ENCODE data around the gene CTSD. TPM values are rescaled to one million over a fixed set of nuclear protein-coding genes. Genes with fewer than 3 reads are reported as not detected.

The CTSD gene
- polyA plus RNA-seq, 1 of the 3 experiments (the other 2 are of a cell fraction), result 187 TPM

DNA sequence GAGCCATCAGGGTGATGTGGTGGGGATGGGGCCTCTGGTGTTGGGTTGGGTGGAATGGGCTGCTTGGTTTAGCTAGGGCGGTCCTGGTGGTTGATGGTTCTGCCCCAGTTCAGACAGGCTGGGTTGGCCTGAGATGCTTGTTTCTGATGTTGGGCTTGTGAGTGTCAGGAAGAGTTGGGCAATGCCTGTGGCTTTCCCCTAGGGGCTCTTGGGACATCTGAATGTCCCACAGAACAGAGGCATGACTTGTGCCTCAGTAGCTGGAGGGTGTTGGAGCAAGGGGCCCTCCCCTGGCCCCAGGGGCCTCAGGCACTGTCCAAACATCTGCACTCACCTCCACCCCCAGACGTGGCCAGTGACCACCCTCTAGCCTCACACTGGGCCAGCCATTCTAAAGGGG is 14.0 kb upstream of the CTSD start:
- Histone ChIP-seq H3K9me3 (no peaks in the 10 kb centered on the region), H3K27me3 (ENCODE audit: insufficient read depth) (no peaks in the 10 kb centered on the region), H3K4me1 (ENCODE audit: control insufficient read depth in 1 of 2, insufficient read depth in 2 of 2, low read depth in 1 of 2, low read length in 1 of 2) (peaks cover 0 to 13% of the 10 kb centered on the region in 2 experiments; a peak in 2 of 4 replicates), H2AFZ (ENCODE audit: low read depth) (no peak overlapping the region), H3K79me2 (ENCODE audit: insufficient read depth) (no peaks in the 10 kb centered on the region), H3F3A (replicated peaks; ENCODE audit: insufficient read depth) (no peaks in the 10 kb centered on the region), H3K4me3 (ENCODE audit: low read depth in 2 of 2, low read length in 1 of 2) (no peak overlapping the region), H3K9ac (no peak overlapping the region), H3K9me2 (no peaks in the 10 kb centered on the region), H4K20me1 (ENCODE audit: insufficient read depth) (no peaks in the 10 kb centered on the region), H3K27ac (ENCODE audit: low read depth in 2 of 2, low read length in 1 of 2) (no peak overlapping the region), H3K4me2 (no peak overlapping the region), H3K36me3 (replicated peaks in 1 of 2; ENCODE audit: control insufficient read depth in 1 of 2, insufficient read depth in 2 of 2, low read length in 1 of 2) (no peaks in the 10 kb centered on the region)
- TF ChIP-seq TCF12 (IDR thresholded peaks at IDR 0.05) (no peak), EP300 (IDR thresholded peaks at IDR 0.05; ENCODE audit: borderline replicate concordance in 1 of 2, low read depth in 1 of 2, low read length in 1 of 2) (no peak), SIN3A (IDR thresholded peaks at IDR 0.05; ENCODE audit: borderline replicate concordance, low read depth, low read length) (no peak), EZH2phosphoT487 (IDR thresholded peaks at IDR 0.05; ENCODE audit: borderline replicate concordance, low read depth) (no peak), GABPA (IDR thresholded peaks at IDR 0.05; ENCODE audit: low read depth) (no peak), JUND (IDR thresholded peaks at IDR 0.05) (no peak), MXI1 (IDR thresholded peaks at IDR 0.05; ENCODE audit: low read depth, low read length) (no peak), RXRA (IDR thresholded peaks at IDR 0.05; ENCODE audit: borderline replicate concordance, low read depth) (no peak), RAD21 (IDR thresholded peaks at IDR 0.05; ENCODE audit: low read length) (no peak), TAF1 (IDR thresholded peaks at IDR 0.05; ENCODE audit: borderline replicate concordance, low read depth, low read length) (no peak), GATA2 (CRISPR knock-in tag; IDR thresholded peaks at IDR 0.05) (no peak), NFIC (IDR thresholded peaks at IDR 0.05; ENCODE audit: borderline replicate concordance) (no peak), ELF1 (IDR thresholded peaks at IDR 0.05) (no peak)
- TF ChIP-seq, protein P1, sequence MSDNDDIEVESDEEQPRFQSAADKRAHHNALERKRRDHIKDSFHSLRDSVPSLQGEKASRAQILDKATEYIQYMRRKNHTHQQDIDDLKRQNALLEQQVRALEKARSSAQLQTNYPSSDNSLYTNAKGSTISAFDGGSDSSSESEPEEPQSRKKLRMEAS (IDR thresholded peaks at IDR 0.05; ENCODE audit: low read depth), result no peak
- TF ChIP-seq, protein P2, sequence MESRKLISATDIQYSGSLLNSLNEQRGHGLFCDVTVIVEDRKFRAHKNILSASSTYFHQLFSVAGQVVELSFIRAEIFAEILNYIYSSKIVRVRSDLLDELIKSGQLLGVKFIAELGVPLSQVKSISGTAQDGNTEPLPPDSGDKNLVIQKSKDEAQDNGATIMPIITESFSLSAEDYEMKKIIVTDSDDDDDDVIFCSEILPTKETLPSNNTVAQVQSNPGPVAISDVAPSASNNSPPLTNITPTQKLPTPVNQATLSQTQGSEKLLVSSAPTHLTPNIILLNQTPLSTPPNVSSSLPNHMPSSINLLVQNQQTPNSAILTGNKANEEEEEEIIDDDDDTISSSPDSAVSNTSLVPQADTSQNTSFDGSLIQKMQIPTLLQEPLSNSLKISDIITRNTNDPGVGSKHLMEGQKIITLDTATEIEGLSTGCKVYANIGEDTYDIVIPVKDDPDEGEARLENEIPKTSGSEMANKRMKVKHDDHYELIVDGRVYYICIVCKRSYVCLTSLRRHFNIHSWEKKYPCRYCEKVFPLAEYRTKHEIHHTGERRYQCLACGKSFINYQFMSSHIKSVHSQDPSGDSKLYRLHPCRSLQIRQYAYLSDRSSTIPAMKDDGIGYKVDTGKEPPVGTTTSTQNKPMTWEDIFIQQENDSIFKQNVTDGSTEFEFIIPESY (IDR thresholded peaks at IDR 0.05; ENCODE audit: borderline replicate concordance, low read depth), result no peak
- TF ChIP-seq, protein P3, sequence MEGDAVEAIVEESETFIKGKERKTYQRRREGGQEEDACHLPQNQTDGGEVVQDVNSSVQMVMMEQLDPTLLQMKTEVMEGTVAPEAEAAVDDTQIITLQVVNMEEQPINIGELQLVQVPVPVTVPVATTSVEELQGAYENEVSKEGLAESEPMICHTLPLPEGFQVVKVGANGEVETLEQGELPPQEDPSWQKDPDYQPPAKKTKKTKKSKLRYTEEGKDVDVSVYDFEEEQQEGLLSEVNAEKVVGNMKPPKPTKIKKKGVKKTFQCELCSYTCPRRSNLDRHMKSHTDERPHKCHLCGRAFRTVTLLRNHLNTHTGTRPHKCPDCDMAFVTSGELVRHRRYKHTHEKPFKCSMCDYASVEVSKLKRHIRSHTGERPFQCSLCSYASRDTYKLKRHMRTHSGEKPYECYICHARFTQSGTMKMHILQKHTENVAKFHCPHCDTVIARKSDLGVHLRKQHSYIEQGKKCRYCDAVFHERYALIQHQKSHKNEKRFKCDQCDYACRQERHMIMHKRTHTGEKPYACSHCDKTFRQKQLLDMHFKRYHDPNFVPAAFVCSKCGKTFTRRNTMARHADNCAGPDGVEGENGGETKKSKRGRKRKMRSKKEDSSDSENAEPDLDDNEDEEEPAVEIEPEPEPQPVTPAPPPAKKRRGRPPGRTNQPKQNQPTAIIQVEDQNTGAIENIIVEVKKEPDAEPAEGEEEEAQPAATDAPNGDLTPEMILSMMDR (IDR thresholded peaks at IDR 0.05), result no peak
- TF ChIP-seq, protein P4, sequence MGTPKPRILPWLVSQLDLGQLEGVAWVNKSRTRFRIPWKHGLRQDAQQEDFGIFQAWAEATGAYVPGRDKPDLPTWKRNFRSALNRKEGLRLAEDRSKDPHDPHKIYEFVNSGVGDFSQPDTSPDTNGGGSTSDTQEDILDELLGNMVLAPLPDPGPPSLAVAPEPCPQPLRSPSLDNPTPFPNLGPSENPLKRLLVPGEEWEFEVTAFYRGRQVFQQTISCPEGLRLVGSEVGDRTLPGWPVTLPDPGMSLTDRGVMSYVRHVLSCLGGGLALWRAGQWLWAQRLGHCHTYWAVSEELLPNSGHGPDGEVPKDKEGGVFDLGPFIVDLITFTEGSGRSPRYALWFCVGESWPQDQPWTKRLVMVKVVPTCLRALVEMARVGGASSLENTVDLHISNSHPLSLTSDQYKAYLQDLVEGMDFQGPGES (IDR thresholded peaks at IDR 0.05; ENCODE audit: low read depth, low read length), result no peak
- TF ChIP-seq, protein P5, sequence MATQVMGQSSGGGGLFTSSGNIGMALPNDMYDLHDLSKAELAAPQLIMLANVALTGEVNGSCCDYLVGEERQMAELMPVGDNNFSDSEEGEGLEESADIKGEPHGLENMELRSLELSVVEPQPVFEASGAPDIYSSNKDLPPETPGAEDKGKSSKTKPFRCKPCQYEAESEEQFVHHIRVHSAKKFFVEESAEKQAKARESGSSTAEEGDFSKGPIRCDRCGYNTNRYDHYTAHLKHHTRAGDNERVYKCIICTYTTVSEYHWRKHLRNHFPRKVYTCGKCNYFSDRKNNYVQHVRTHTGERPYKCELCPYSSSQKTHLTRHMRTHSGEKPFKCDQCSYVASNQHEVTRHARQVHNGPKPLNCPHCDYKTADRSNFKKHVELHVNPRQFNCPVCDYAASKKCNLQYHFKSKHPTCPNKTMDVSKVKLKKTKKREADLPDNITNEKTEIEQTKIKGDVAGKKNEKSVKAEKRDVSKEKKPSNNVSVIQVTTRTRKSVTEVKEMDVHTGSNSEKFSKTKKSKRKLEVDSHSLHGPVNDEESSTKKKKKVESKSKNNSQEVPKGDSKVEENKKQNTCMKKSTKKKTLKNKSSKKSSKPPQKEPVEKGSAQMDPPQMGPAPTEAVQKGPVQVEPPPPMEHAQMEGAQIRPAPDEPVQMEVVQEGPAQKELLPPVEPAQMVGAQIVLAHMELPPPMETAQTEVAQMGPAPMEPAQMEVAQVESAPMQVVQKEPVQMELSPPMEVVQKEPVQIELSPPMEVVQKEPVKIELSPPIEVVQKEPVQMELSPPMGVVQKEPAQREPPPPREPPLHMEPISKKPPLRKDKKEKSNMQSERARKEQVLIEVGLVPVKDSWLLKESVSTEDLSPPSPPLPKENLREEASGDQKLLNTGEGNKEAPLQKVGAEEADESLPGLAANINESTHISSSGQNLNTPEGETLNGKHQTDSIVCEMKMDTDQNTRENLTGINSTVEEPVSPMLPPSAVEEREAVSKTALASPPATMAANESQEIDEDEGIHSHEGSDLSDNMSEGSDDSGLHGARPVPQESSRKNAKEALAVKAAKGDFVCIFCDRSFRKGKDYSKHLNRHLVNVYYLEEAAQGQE (IDR thresholded peaks at IDR 0.05; ENCODE audit: low read depth, low read length), result no peak
- TF ChIP-seq, protein P6, sequence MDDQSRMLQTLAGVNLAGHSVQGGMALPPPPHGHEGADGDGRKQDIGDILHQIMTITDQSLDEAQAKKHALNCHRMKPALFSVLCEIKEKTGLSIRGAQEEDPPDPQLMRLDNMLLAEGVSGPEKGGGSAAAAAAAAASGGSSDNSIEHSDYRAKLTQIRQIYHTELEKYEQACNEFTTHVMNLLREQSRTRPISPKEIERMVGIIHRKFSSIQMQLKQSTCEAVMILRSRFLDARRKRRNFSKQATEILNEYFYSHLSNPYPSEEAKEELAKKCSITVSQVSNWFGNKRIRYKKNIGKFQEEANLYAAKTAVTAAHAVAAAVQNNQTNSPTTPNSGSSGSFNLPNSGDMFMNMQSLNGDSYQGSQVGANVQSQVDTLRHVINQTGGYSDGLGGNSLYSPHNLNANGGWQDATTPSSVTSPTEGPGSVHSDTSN (IDR thresholded peaks at IDR 0.05), result no peak
- POLR2A ChIA-PET, result interaction anchor here (1.3 kb wide), 1 partner anchor 14 kb away, joined by 4 read pairs; the partner anchor contains the start of gene CTSD
- CTCF ChIA-PET, result interaction anchor here (0.7 to 1.4 kb wide), 2 partner anchors 55 to 84 kb away, joined by 3 to 5 read pairs; no protein-coding TSS in a partner anchor
- no peak for DNase-seq
- WGBS (ENCODE audit: low lambda C conversion rate), result no CpG with 5 or more reads among the region's 2 CpGs
